A549 (cell line): ENCODE measurements around the gene ITGB7. TPM values are rescaled to one million over a fixed set of nuclear protein-coding genes. Genes with fewer than 3 reads are reported as not detected.

Source experiments
- ATAC-seq, 2 experiments: fragments of 200-7000 bp in 1 of 2; fragments of >200 bp in 1 of 2; cut with Nextera tagmentation in 1 of 2; cut with Tn5 transposase in 1 of 2; 3 replicates each; pipeline versions ENCODE4 v1.8.0 to v1.9.1; 2018 to 2020; ENCODE audit warnings: mild to moderate bottlenecking in 1 of 2, moderate library complexity in 1 of 2
- CTCF ChIA-PET: fragments of 300-600 bp; sonication (Branson Sonifier 250); formaldehyde crosslinking; extraction: SDS; loops from one replicate; lab custom pipeline; 2021; ENCODE audit warnings: antibody characterized with exemption, inconsistent platforms; lab: Yijun Ruan, JAX
- POLR2A ChIA-PET: fragments of 350-600 bp; formaldehyde crosslinking; extraction: SDS; loops from one replicate; lab custom pipeline; 2021; ENCODE audit warnings: antibody characterized with exemption, inconsistent platforms; lab: Yijun Ruan, JAX
- DNase-seq, 2 experiments: peaks; one replicate each; pipeline versions ENCODE4 v3.0.0 to v3.0.0-alpha.2; 2011 to 2016; ENCODE audit warnings: low read depth in 1 of 2, low spot score in 1 of 2
- FAIRE-seq: peaks from 2 replicates; lab custom pipeline; 2011; peaks lifted over from hg19 to GRCh38; lab: Jason Lieb, UNC
- H3K27ac ChIP-seq, 2 experiments: fragments of >200 bp; sonication (Bioruptor Twin); formaldehyde crosslinking; 3 replicates each; pipeline ENCODE4 v1.5.1; 2016 to 2017
- H3K4me1 ChIP-seq: fragments of >200 bp; sonication (Bioruptor Twin); formaldehyde crosslinking; 3 replicates; pipeline ENCODE4 v1.6.1; 2016
- H3K4me2 ChIP-seq: fragments of >200 bp; sonication (Bioruptor Twin); formaldehyde crosslinking; 3 replicates; pipeline ENCODE4 v1.6.1; 2016
- H3K4me3 ChIP-seq: fragments of >200 bp; sonication (Bioruptor Twin); formaldehyde crosslinking; 3 replicates; pipeline ENCODE4 v1.5.1; 2016
- H3K9me3 ChIP-seq: fragments of >200 bp; sonication (Bioruptor Twin); formaldehyde crosslinking; 3 replicates; pipeline ENCODE4 v1.6.1; 2016
- EHF ChIP-seq: fragments of 250-450 bp; sonication (Bioruptor Pico); IDR thresholded peaks from 2 replicates; pipeline ENCODE4 v1.5.0; 2020; ENCODE audit warnings: mild to moderate bottlenecking
- KDM5A ChIP-seq: fragments of 200-600 bp; sonication (generic); IDR thresholded peaks from 2 replicates; pipeline ENCODE4 v1.6.1; 2016; ENCODE audit warnings: antibody characterized with exemption, mild to moderate bottlenecking
- MYC ChIP-seq: IDR thresholded peaks from 2 replicates; pipeline ENCODE4 v1.6.1; 2012; ENCODE audit warnings: mild to moderate bottlenecking, inconsistent platforms, low read length, improper control_type of control experiment, borderline replicate concordance
- NPAS2 ChIP-seq: fragments of 250-450 bp; sonication (Bioruptor Pico); IDR thresholded peaks from 2 replicates; pipeline ENCODE4 v1.8.0; 2022; ENCODE audit warnings: mild to moderate bottlenecking, moderate library complexity, borderline replicate concordance
- RCOR1 ChIP-seq: fragments of 150-350 bp; IDR thresholded peaks from 2 replicates; pipeline ENCODE4 v1.6.1; 2014; ENCODE audit warnings: antibody characterized with exemption, low read length, low read depth
- RFX5 ChIP-seq: fragments of 450-650 bp; IDR thresholded peaks from 2 replicates; pipeline ENCODE4 v1.7.1; 2014; ENCODE audit warnings: antibody characterized with exemption, mild to moderate bottlenecking, moderate library complexity
- RNF2 ChIP-seq: fragments of 200-600 bp; sonication (generic); IDR thresholded peaks from 2 replicates; pipeline ENCODE4 v1.6.1; 2016; ENCODE audit warnings: low read depth, mild to moderate bottlenecking, antibody characterized with exemption, moderate library complexity, borderline replicate concordance
- TP53 ChIP-seq: fragments of 250-450 bp; sonication (Bioruptor Pico); IDR thresholded peaks from 2 replicates; pipeline ENCODE4 v1.5.0; 2021; ENCODE audit warnings: mild to moderate bottlenecking, moderate library complexity
- ZC3H11A ChIP-seq: fragments of 450-650 bp; IDR thresholded peaks from 2 replicates; pipeline ENCODE4 v1.6.1; 2014; ENCODE audit warnings: antibody characterized with exemption, mild to moderate bottlenecking
- WGBS: methylation state at CpG from one replicate; pipeline ENCODE4 v1.1.6; 2017; ENCODE audit errors: missing lambda C conversion rate; 5-methylcytosine and 5-hydroxymethylcytosine counted together
- polyA plus RNA-seq, 4 experiments: library from polyadenylated mRNA; depleted of rRNA in 3 of 4; stranded (reverse); fragments of >200 nt; fragmentation: RNase III in 1 of 4; extraction: RNeasy Plus Mini Kit Qiagen cat#74134 plus additional on column Dnase treatment in 1 of 4; gene quantifications; 2 replicates in 3 of 4; 3 replicates in 1 of 4; pipeline ENCODE4 v1.2.3, GENCODE V29; 2011 to 2017
- small RNA-seq, 6 experiments: library from RNA; depleted of rRNA; stranded (forward); fragments of <200 nt; gene quantifications; one replicate each; pipeline ENCODE3, GENCODE V24; 2012
- TF ChIP-seq, protein P1 (sequence below): fragments of 250-450 bp; sonication (Bioruptor Pico); IDR thresholded peaks from 2 replicates; pipeline ENCODE4 v1.5.0; 2021; ENCODE audit warnings: mild to moderate bottlenecking, moderate library complexity, borderline replicate concordance

ITGB7 gene
- polyA plus RNA-seq, 2 of the 4 experiments (the other 2 are of a cell fraction): 0.54 to 0.56 TPM

DNA sequence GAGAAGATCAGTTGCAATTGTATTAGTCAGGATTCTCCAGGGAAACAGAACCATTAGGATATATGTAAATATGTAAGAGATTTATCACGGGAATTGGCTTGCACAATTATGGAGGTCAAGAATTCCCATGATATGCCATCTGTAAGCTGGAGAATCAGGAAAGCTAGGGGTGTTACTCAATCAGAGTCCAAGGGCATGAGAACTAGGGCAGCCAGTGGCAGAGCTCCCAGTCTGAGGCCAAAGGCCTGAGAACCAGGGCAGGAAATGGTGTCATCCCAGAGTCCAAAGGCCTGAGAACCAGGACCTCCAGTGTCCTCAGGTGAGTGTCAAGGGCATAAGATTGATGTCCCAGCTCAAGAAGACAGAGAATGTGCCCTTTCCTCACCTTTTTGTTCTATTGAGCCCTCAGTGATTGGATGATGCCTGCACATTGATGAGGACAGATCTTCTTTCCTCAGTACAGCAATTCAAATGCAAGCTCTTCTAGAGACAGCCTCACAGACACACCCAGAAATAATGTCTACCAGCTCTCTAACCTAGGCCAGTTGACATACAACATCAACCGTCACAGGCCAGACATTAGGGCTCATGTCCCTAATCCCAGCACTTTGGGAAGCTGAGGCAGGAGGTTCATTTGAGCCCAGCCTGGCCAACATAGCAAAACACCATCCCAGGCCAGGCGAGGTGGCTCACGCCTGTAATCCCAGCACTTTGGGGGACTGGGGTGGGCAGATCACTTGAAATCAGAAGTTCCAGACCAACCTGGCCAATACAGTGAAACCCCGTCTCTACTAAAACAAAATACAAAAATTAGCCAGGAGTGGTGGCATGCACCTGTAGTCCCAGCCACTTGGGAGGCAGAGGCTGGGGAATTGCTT is 61.4 kb downstream of the ITGB7 start:
- Histone ChIP-seq H3K9me3 (no peaks in the 10 kb centered on the region), H3K4me3 (no peak overlapping the region), H3K4me2 (no peak overlapping the region), H3K4me1 (no peaks in the 10 kb centered on the region)
- DNase-seq: no peak
- ChIA-PET CTCF (interaction anchor here (0.9 to 3.8 kb wide), 4 partner anchors 14 to 47 kb away, joined by 3 to 24 read pairs (median 4); partner anchors contain the start of genes CSAD and ZNF740), POLR2A (no interaction called here)
- TF ChIP-seq NPAS2 (CRISPR knock-in tag): no peak
- TF ChIP-seq RCOR1: no peak
- no peak for TF ChIP-seq RNF2
- TF ChIP-seq, all 56 proteins: peak for 0
- ATAC-seq: peak in 1 of 2 experiments; percentile 29; a peak in 2 of 6 replicates
- FAIRE-seq: no peak
- WGBS: 76% methylated on average over 5 of the region's 5 CpGs
- no peak overlapping the region for H3K27ac ChIP-seq

DNA sequence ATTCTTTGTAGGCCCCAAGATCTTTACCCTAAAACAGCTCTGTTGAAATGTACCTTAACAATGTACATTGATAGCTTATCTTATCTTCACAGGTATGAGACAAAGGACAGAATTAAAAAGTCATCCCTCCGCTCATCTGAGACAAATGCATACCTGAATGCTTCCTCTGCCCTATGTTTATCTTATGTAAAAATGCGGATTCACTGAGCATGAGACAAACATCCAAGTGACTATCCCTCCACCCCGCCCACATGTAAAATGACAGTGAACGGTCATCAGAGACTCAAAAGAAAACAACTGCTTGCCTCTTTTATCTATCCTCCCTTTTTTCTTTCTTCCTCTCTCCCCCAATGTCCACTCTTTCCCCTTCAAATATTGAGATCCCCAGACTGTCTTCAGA is 63.7 kb downstream of the ITGB7 start:
- no peaks in the 10 kb centered on the region for H3K4me1 ChIP-seq
- H3K27ac ChIP-seq: no peak overlapping the region
- ATAC-seq: no peak
- WGBS: 80% methylated on average over 4 of the region's 4 CpGs
- DNase-seq: no peak
- peaks cover 17% of the 10 kb centered on the region for H3K9me3 ChIP-seq
- FAIRE-seq: no peak
- POLR2A ChIA-PET: interaction anchor here (0.7 kb wide), 1 partner anchor 88 kb away, joined by 4 read pairs; no protein-coding TSS in a partner anchor
- no peak overlapping the region for H3K4me3 ChIP-seq
- TF ChIP-seq MYC (no peak), EHF (CRISPR knock-in tag) (no peak), TP53 (CRISPR knock-in tag) (no peak), KDM5A (no peak), ZC3H11A (no peak), RFX5 (no peak)
- TF ChIP-seq, protein P1, sequence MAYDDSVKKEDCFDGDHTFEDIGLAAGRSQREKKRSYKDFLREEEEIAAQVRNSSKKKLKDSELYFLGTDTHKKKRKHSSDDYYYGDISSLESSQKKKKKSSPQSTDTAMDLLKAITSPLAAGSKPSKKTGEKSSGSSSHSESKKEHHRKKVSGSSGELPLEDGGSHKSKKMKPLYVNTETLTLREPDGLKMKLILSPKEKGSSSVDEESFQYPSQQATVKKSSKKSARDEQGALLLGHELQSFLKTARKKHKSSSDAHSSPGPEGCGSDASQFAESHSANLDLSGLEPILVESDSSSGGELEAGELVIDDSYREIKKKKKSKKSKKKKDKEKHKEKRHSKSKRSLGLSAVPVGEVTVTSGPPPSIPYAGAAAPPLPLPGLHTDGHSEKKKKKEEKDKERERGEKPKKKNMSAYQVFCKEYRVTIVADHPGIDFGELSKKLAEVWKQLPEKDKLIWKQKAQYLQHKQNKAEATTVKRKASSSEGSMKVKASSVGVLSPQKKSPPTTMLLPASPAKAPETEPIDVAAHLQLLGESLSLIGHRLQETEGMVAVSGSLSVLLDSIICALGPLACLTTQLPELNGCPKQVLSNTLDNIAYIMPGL (CRISPR knock-in tag): no peak
- TF ChIP-seq, all 56 proteins: peak for 0
- H3K4me2 ChIP-seq: no peak overlapping the region
- CTCF ChIA-PET: interaction anchor here (3.8 kb wide), 1 partner anchor 16 kb away, joined by 24 read pairs; no protein-coding TSS in a partner anchor

Small RNA genes within 50 kb of the gene (small RNA-seq; reads per million reads assigned to genes)
- 0 reads per million in 6 experiments for gene HIGD1AP1

Other genes starting within 250 kb of the ITGB7 start
- gene EIF4B, start 200.8 kb downstream of the ITGB7 start, polyA plus RNA-seq (2011; rRNA removed): 577 and 650 TPM in 2 replicates
- 363 to 377 TPM (median 375 TPM) in 3 replicates for gene EIF4B, start 200.8 kb downstream of the ITGB7 start, polyA plus RNA-seq (2017; fragmentation: RNase III; extraction: RNeasy Plus Mini Kit Qiagen cat#74134 plus additional on column Dnase treatment)
- 11.5 and 12.4 TPM in 2 replicates for gene TNS2, start 157.2 kb downstream of the ITGB7 start, polyA plus RNA-seq (2011; rRNA removed)
- gene TNS2, start 157.2 kb downstream of the ITGB7 start, polyA plus RNA-seq (2017; fragmentation: RNase III; extraction: RNeasy Plus Mini Kit Qiagen cat#74134 plus additional on column Dnase treatment): 13.5 to 15.8 TPM (median 15.3 TPM) in 3 replicates
- 26.8 and 28.1 TPM in 2 replicates for gene SPRYD3, start 127.9 kb downstream of the ITGB7 start, polyA plus RNA-seq (2011; rRNA removed)
- gene SPRYD3, start 127.9 kb downstream of the ITGB7 start, polyA plus RNA-seq (2017; fragmentation: RNase III; extraction: RNeasy Plus Mini Kit Qiagen cat#74134 plus additional on column Dnase treatment): 16.1 to 18.6 TPM (median 17.3 TPM) in 3 replicates
- 49.1 and 64.5 TPM in 2 replicates for gene IGFBP6, start 109.6 kb downstream of the ITGB7 start, polyA plus RNA-seq (2011; rRNA removed)
- 128 to 155 TPM (median 128 TPM) in 3 replicates for gene IGFBP6, start 109.6 kb downstream of the ITGB7 start, polyA plus RNA-seq (2017; fragmentation: RNase III; extraction: RNeasy Plus Mini Kit Qiagen cat#74134 plus additional on column Dnase treatment)
- gene SOAT2, start 103.8 kb downstream of the ITGB7 start, polyA plus RNA-seq (2011; rRNA removed): 0.12 and 0.14 TPM in 2 replicates
- 0.09 to 0.21 TPM (median 0.16 TPM) in 3 replicates for gene SOAT2, start 103.8 kb downstream of the ITGB7 start, polyA plus RNA-seq (2017; fragmentation: RNase III; extraction: RNeasy Plus Mini Kit Qiagen cat#74134 plus additional on column Dnase treatment)
- gene ZNF740, start 26.5 kb downstream of the ITGB7 start, polyA plus RNA-seq (2011; rRNA removed): 28.8 and 32.9 TPM in 2 replicates
- 12.1 to 15.6 TPM (median 15.1 TPM) in 3 replicates for gene ZNF740, start 26.5 kb downstream of the ITGB7 start, polyA plus RNA-seq (2017; fragmentation: RNase III; extraction: RNeasy Plus Mini Kit Qiagen cat#74134 plus additional on column Dnase treatment)
- gene CSAD, start 26.3 kb downstream of the ITGB7 start, polyA plus RNA-seq (2011; rRNA removed): 16.5 and 19.2 TPM in 2 replicates
- gene CSAD, start 26.3 kb downstream of the ITGB7 start, polyA plus RNA-seq (2017; fragmentation: RNase III; extraction: RNeasy Plus Mini Kit Qiagen cat#74134 plus additional on column Dnase treatment): 14.0 to 16.4 TPM (median 14.5 TPM) in 3 replicates
- gene RARG, start 25.0 kb upstream of the ITGB7 start, polyA plus RNA-seq (2011; rRNA removed): 15.6 and 19.0 TPM in 2 replicates
- 16.4 to 17.7 TPM (median 17.2 TPM) in 3 replicates for gene RARG, start 25.0 kb upstream of the ITGB7 start, polyA plus RNA-seq (2017; fragmentation: RNase III; extraction: RNeasy Plus Mini Kit Qiagen cat#74134 plus additional on column Dnase treatment)
- gene ESPL1, start 61.0 kb upstream of the ITGB7 start, polyA plus RNA-seq (2011; rRNA removed): 10.0 and 11.8 TPM in 2 replicates
- 15.2 to 16.5 TPM (median 15.5 TPM) in 3 replicates for gene ESPL1, start 61.0 kb upstream of the ITGB7 start, polyA plus RNA-seq (2017; fragmentation: RNase III; extraction: RNeasy Plus Mini Kit Qiagen cat#74134 plus additional on column Dnase treatment)
- gene PFDN5, start 88.3 kb upstream of the ITGB7 start, polyA plus RNA-seq (2011; rRNA removed): 729 and 848 TPM in 2 replicates
- gene PFDN5, start 88.3 kb upstream of the ITGB7 start, polyA plus RNA-seq (2017; fragmentation: RNase III; extraction: RNeasy Plus Mini Kit Qiagen cat#74134 plus additional on column Dnase treatment): 685 to 736 TPM (median 704 TPM) in 3 replicates
- 75.2 and 80.9 TPM in 2 replicates for gene MYG1, start 92.4 kb upstream of the ITGB7 start, polyA plus RNA-seq (2011; rRNA removed)
- gene MYG1, start 92.4 kb upstream of the ITGB7 start, polyA plus RNA-seq (2017; fragmentation: RNase III; extraction: RNeasy Plus Mini Kit Qiagen cat#74134 plus additional on column Dnase treatment): 55.9 to 60.9 TPM (median 58.9 TPM) in 3 replicates
- gene AAAS, start 114.4 kb upstream of the ITGB7 start, polyA plus RNA-seq (2011; rRNA removed): 82.6 and 104 TPM in 2 replicates
- gene AAAS, start 114.4 kb upstream of the ITGB7 start, polyA plus RNA-seq (2017; fragmentation: RNase III; extraction: RNeasy Plus Mini Kit Qiagen cat#74134 plus additional on column Dnase treatment): 61.5 to 64.9 TPM (median 64.1 TPM) in 3 replicates
- 0.05 TPM in 1 of 2 replicates, not detected in the other for gene SP7, start 129.1 kb upstream of the ITGB7 start, polyA plus RNA-seq (2011; rRNA removed)
- 0.03 to 0.06 TPM in 2 of 3 replicates, not detected in the other for gene SP7, start 129.1 kb upstream of the ITGB7 start, polyA plus RNA-seq (2017; fragmentation: RNase III; extraction: RNeasy Plus Mini Kit Qiagen cat#74134 plus additional on column Dnase treatment)
- gene SP1, start 172.9 kb upstream of the ITGB7 start, polyA plus RNA-seq (2011; rRNA removed): 53.2 and 56.6 TPM in 2 replicates
- 24.0 to 24.5 TPM (median 24.2 TPM) in 3 replicates for gene SP1, start 172.9 kb upstream of the ITGB7 start, polyA plus RNA-seq (2017; fragmentation: RNase III; extraction: RNeasy Plus Mini Kit Qiagen cat#74134 plus additional on column Dnase treatment)
- 0.12 and 0.16 TPM in 2 replicates for gene AMHR2, start 216.6 kb upstream of the ITGB7 start, polyA plus RNA-seq (2011; rRNA removed)
- 0.13 to 0.22 TPM (median 0.18 TPM) in 3 replicates for gene AMHR2, start 216.6 kb upstream of the ITGB7 start, polyA plus RNA-seq (2017; fragmentation: RNase III; extraction: RNeasy Plus Mini Kit Qiagen cat#74134 plus additional on column Dnase treatment)
- 203 and 257 TPM in 2 replicates for gene PRR13, start 234.5 kb upstream of the ITGB7 start, polyA plus RNA-seq (2011; rRNA removed)
- 210 to 248 TPM (median 221 TPM) in 3 replicates for gene PRR13, start 234.5 kb upstream of the ITGB7 start, polyA plus RNA-seq (2017; fragmentation: RNase III; extraction: RNeasy Plus Mini Kit Qiagen cat#74134 plus additional on column Dnase treatment)
- 367 and 604 TPM in 2 replicates for gene PCBP2, start 244.9 kb upstream of the ITGB7 start, polyA plus RNA-seq (2011; rRNA removed)
- gene PCBP2, start 244.9 kb upstream of the ITGB7 start, polyA plus RNA-seq (2017; fragmentation: RNase III; extraction: RNeasy Plus Mini Kit Qiagen cat#74134 plus additional on column Dnase treatment): 546 to 553 TPM (median 551 TPM) in 3 replicates